MM.1S (cell line): ENCODE measurements around the gene RAI1.

Source experiments
- DNase-seq: peaks from one replicate; pipeline ENCODE4 v3.0.0-alpha.2; 2015
- H2AFZ ChIP-seq: fragments of 300-600 bp; sonication (generic); 2 replicates; pipeline ENCODE4 v1.6.0; 2016; ENCODE audit warnings: antibody characterized with exemption, low read length
- H3F3A ChIP-seq: fragments of 300-600 bp; sonication (generic); 2 replicates; pipeline ENCODE4 v1.6.1; 2016; ENCODE audit warnings: mild to moderate bottlenecking, antibody characterized with exemption, low read length, moderate library complexity, mixed read lengths; ENCODE audit not compliant: insufficient read depth
- H3K27ac ChIP-seq: fragments of 300-600 bp; sonication (generic); 2 replicates; pipeline ENCODE4 v1.5.1; 2016; ENCODE audit warnings: mild to moderate bottlenecking, low read length
- H3K27me3 ChIP-seq: fragments of 300-600 bp; sonication (generic); replicated peaks from 2 replicates; pipeline ENCODE4 v1.6.0; 2016; ENCODE audit warnings: low read length; ENCODE audit not compliant: insufficient read depth
- H3K36me3 ChIP-seq: fragments of 300-600 bp; sonication (generic); replicated peaks from 2 replicates; pipeline ENCODE4 v1.6.1; 2016; ENCODE audit warnings: mild to moderate bottlenecking, low read length, mixed read lengths; ENCODE audit not compliant: insufficient read depth
- H3K4me1 ChIP-seq: fragments of 300-600 bp; sonication (generic); 2 replicates; pipeline ENCODE4 v1.6.1; 2016; ENCODE audit warnings: low read length, mixed read lengths
- H3K4me2 ChIP-seq: fragments of 300-600 bp; sonication (generic); 2 replicates; pipeline ENCODE4 v1.6.0; 2016; ENCODE audit warnings: low read depth, low read length
- H3K4me3 ChIP-seq: fragments of 300-600 bp; sonication (generic); 2 replicates; pipeline ENCODE4 v1.5.1; 2016; ENCODE audit warnings: low read length, mixed read lengths
- H3K79me2 ChIP-seq: fragments of 300-600 bp; sonication (generic); 2 replicates; pipeline ENCODE4 v1.6.1; 2016; ENCODE audit warnings: mixed run types, low read length, mixed read lengths
- H3K9ac ChIP-seq: fragments of 300-600 bp; sonication (generic); 2 replicates; pipeline ENCODE4 v1.6.1; 2016; ENCODE audit warnings: low read length, mixed read lengths
- H3K9me2 ChIP-seq: fragments of 300-600 bp; sonication (generic); replicated peaks from 2 replicates; pipeline ENCODE4 v1.6.1; 2016; ENCODE audit warnings: mild to moderate bottlenecking, low read length, mixed read lengths; ENCODE audit not compliant: insufficient read depth
- H3K9me3 ChIP-seq: fragments of 300-600 bp; sonication (generic); replicated peaks from 2 replicates; pipeline ENCODE4 v1.6.1; 2016; ENCODE audit warnings: mild to moderate bottlenecking, low read length, mixed read lengths; ENCODE audit not compliant: insufficient read depth
- H4K20me1 ChIP-seq: fragments of 300-600 bp; sonication (generic); 2 replicates; pipeline ENCODE4 v1.6.1; 2016; ENCODE audit warnings: mild to moderate bottlenecking, low read length, moderate library complexity, mixed read lengths; ENCODE audit not compliant: insufficient read depth
- CTCF ChIP-seq: fragments of 300-600 bp; sonication (generic); IDR thresholded peaks from 2 replicates; pipeline ENCODE4 v1.5.1; 2016; ENCODE audit warnings: antibody characterized with exemption, low read length, mixed read lengths
- EZH2 ChIP-seq: fragments of 300-600 bp; sonication (generic); optimal IDR thresholded peaks from 2 replicates; pipeline ENCODE3; 2017; ENCODE audit warnings: low read depth, mild to moderate bottlenecking, antibody characterized with exemption, low read length, mixed read lengths
- EZH2phosphoT487 ChIP-seq: fragments of 300-600 bp; sonication (generic); IDR thresholded peaks from 2 replicates; pipeline ENCODE4 v1.6.1; 2018; ENCODE audit warnings: antibody characterized with exemption, low read length

RAI1 gene

DNA sequence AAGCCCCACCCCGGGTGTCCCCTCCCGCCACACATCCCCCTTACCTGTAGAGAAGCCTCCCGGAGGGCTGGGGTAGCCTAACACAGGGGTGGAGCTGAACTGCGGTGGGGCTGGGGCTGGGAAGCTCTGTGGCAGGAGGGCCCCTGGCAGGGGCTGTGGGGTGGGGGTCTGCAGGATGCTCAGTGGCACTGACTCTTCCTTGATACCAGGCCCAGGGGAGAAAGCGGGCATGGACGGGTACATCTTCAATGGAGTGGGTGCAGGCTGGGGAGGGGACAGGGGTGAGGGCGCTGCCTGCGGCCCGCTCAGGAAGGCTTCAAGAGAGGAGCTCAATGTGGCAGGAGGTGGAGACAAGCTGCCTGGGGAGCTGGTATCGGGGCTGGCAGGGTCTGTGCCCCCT, 138.8 kb downstream of the RAI1 start:
- Histone ChIP-seq H3K4me2 (no peak overlapping the region), H2AFZ (no peak overlapping the region), H3K9me3 (no peaks in the 10 kb centered on the region), H3F3A (0 out of 2 replicates have a peak, but pooled peaks cover 3% of the 10 kb centered on the region), H3K79me2 (peaks cover 52% of the 10 kb centered on the region), H3K4me3 (no peak overlapping the region), H3K9ac (no peak overlapping the region), H3K27me3 (no peaks in the 10 kb centered on the region), H3K27ac (no peak overlapping the region), H4K20me1 (no peaks in the 10 kb centered on the region; the same call in 1 of the 2 replicates), H3K9me2 (no peaks in the 10 kb centered on the region), H3K36me3 (peaks cover 3% of the 10 kb centered on the region; the same call in 1 of the 2 replicates), H3K4me1 (peaks cover 32% of the 10 kb centered on the region)
- no peak for TF ChIP-seq CTCF
- TF ChIP-seq EZH2: no peak
- TF ChIP-seq EZH2phosphoT487: no peak
- no peak for DNase-seq

DNA sequence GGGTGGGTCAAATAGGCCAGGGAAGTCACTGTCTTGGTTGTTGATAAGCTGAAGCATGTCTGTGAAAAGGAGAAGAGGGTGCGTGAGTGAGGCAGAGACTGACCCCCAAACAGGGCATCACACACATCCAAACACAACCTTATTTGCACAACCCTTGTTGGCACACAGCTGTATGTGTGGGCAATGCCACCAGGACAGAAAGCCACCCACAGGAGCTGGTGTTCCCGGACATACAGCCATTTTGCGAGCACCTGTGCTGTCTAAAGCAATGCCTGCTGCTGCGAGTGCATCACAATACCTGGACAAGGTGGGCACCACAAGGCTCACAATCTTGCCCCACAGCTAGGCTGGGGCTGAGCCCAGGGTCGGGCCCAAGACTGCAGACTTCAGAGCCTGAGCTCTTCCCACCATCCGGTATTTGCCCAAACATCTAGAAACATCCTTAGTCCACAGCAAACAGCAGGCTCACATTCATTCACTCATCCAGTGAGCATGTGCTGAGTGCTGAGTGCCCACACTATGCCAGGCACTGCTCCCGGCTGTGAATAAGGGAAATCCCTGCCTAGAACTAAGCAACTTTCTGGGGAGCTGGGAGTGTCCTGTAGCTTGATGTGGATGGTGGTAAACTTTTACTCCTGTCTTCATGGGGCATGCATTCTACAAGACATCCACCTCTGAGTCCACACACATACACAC, 139.4 kb downstream of the RAI1 start:
- Histone ChIP-seq H3K27ac (no peak overlapping the region), H4K20me1 (no peaks in the 10 kb centered on the region; the same call in 1 of the 2 replicates), H3K4me3 (no peak overlapping the region), H3K79me2 (peaks cover 53% of the 10 kb centered on the region), H3K36me3 (peaks cover 3% of the 10 kb centered on the region; the same call in 1 of the 2 replicates), H3F3A (0 out of 2 replicates have a peak, but pooled peaks cover 3% of the 10 kb centered on the region), H2AFZ (no peak overlapping the region), H3K9me3 (no peaks in the 10 kb centered on the region), H3K9ac (no peak overlapping the region; the same call in 1 of the 2 replicates), H3K4me2 (peak overlapping the region; percentile 94; the same call in 1 of the 2 replicates), H3K4me1 (peaks cover 34% of the 10 kb centered on the region), H3K9me2 (no peaks in the 10 kb centered on the region), H3K27me3 (no peaks in the 10 kb centered on the region)
- TF ChIP-seq EZH2phosphoT487 (no peak), CTCF (no peak), EZH2 (no peak)
- DNase-seq: no peak

DNA sequence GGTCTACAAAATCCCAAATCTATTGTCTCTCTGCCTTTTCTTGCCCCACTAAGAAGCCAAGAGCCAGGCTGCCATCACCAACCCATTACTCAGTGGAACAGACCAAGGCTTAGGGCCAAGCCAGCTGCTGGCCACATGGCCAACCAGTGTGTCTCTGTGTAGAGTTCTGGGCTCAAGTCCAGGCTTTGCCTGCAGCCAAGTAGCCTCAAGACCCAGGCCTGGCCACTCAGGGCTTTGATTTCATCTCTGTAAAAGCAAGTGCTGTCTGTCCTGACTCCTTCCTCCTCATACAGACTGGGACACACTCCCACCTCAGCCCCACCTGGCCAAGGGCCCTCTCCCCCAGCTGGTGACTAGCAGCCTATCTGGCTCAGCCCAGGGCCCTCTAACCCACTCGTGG, 140.9 kb downstream of the RAI1 start:
- Histone ChIP-seq H3K9me2 (no peaks in the 10 kb centered on the region), H3K4me3 (peak overlapping the region; percentile 80), H3K9ac (peak overlapping the region; percentile 77; the same call in 1 of the 2 replicates), H2AFZ (no peak overlapping the region), H3K27me3 (no peaks in the 10 kb centered on the region), H3K27ac (no peak overlapping the region), H3K9me3 (no peaks in the 10 kb centered on the region), H3K36me3 (peaks cover 3% of the 10 kb centered on the region; the same call in 1 of the 2 replicates), H3F3A (0 out of 2 replicates have a peak, but pooled peaks cover 3% of the 10 kb centered on the region), H3K4me2 (peak overlapping the region; percentile 94), H3K79me2 (peaks cover 65% of the 10 kb centered on the region), H3K4me1 (peaks cover 34% of the 10 kb centered on the region), H4K20me1 (no peaks in the 10 kb centered on the region; the same call in 1 of the 2 replicates)
- no peak for DNase-seq
- TF ChIP-seq CTCF (no peak), EZH2phosphoT487 (no peak), EZH2 (no peak)
